Stimulated activated CD8-positive, alpha-beta memory T cell treated with anti-CD3 and anti-CD28 coated beads, Interleukin-12 subunit alpha, Interleukin-12 subunit beta, amount 100 ng/mL, for 24 hours (primary cell): ENCODE data around the gene COL6A6.
"Not testable (repeated sequence)": the region's sequence is repeated elsewhere in the genome, so short reads cannot be mapped to it uniquely, and the experiment has no call there.

Experiments
- DNase-seq: peaks from one replicate; pipeline ENCODE4 v3.0.0-alpha.2; 2020; ENCODE audit errors: extremely low read depth

The COL6A6 gene

DNA sequence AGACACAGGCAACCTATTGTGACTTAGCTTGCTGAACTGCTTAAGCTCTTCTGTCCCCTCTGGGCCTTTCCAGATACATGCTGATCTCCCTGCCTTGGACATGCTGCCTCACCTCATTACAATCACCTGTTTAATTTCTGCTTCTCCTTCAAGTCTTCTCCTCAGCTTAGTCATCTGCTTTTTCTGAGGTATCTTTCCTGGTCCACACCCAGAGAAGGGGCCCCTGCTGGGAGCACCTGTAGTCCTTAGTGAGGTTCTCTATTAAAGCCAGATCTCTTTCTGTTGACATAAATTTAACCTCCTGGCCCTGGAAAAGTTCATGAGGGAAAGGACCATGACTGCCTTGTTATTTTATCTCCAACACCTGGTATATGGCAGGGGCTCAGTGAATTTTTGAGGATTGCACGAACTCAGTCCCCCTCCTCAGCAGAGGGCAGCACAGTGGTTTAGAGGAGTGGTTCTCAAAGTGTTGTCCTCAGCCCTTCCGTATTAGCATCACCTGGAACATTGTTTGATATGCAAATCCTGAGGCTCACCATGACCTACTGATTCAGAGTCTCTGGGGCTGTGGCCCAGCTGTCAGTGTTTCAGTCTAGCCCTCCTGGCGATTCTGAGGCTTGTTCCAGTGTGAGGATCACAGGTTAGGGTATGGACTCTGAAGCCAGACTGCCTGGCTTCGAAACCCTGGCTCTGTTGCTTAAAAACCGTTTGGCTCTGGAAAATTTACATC is 12.7 kb downstream of the COL6A6 start:
- DNase-seq, result no peak

DNA sequence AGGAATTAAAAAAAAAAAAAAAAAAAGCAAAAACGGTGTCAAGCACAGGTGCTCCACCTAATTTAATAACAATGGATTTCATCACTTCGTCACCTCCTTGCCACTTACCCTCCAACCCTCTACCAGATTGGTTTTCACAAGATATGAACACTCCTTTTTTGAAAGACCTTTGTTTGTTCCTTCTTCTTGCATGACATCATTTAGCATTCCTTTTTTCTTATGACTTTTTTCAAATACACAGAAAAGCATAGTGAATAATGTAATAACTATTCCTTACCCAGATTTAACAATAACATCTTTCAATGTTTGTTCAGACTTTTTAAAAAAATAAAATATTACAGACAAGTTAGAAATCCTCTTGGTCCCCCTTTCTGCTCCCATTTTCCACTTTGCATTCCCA is 16.3 kb downstream of the COL6A6 start:
- DNase-seq, result no peak

DNA sequence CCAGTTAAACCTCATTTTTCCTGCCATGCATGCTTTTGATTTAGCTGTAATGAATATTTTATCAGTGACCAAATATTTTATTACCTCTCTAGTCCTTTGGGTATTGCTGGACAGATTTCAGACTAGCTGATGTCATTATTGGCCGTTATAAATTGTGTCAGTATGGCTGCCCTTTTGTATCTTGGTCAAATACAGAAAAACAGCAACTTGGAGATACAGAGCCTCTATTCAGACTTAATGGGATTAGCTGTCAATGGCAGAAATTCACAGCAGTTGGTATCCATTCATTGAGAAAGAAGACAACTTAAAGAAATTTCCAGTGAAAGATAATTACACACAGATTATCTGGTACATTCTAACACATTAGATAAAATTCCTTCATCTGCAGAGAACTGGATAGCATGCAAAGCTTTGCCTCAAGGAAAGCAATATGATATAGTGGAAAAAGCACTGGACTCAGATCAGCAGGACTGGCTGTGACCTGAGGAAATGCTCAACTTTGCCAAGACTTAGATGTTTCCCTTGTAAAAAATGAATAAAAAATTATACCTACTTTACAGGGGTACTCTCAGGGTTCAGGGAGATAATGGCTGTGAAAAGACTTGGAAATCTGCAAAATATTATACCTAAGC is 20.8 kb downstream of the COL6A6 start:
- no peak for DNase-seq

DNA sequence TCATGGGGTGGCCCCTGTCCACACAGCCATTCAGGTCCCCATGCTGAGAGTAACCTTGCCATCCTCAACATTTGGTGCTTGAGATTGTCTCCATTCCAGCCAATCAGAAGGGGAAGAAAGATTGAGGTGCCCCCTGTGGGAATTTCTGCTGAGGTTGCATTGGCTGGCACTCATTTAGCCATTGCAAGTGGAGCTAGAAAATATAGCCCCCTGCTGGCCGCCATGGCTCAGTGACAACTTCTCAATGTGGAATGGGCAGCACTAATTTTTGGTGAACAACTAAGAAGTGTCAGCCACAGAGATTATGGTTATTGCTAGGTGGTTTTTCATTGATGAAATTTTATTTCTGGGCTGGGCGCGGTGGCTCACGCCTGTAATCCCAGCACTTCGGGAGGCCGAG is 22.0 kb downstream of the COL6A6 start:
- peak; percentile 11 for DNase-seq

DNA sequence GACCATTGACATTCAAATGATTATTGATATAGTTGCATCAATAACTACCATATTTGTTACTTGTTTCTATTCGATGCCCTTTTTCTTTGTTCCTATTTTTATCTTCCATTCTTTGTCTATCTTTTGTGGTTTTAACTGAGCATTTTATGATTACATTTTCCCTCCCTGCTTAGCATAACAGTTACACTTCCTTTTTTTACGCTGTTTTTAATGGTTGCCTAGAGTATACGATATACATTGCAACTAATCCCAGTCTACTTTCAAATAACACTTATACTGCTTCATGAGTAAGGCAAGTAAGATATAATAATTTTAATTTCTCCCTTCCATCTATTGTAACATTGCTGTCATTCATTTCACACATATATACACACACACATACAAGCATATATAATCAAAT is 26.3 kb downstream of the COL6A6 start:
- no peak for DNase-seq

DNA sequence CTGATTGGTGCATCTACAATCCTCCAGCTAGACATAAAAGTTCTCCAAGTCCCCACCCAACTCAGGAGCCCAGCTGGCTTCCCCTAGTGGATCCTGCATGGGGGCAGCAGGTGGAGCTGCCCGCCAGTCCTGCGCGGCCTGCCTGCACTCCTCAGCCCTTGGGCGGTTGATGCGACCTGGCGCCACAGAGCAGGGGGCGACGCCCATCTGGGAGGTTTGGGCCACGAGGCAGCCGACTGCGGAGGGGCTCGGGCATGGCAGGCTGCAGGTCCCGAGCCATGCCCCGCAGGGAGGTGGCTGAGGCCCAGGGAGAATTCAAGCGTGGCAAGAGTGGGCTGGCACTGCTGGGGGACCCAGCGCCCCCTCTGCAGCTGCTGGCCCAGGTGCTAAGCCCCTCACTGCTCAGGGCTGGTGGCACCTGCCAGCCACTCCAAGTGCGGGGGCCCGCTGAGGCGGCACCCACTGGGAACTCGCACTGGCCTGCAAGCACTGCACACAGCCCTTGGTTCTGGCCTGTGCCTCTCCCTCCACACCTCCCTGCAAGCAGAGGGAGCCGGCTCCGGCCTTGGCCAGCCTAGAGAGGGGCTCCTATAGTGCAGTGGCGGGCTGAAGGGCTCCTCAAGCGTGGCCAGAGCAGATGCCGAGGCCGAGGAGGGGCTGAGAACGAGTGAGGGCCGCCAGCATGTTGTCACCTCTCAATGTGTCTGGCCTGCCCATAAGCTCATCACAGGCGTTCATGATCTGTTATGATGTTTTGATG is 30.1 kb downstream of the COL6A6 start:
- no peak for DNase-seq

DNA sequence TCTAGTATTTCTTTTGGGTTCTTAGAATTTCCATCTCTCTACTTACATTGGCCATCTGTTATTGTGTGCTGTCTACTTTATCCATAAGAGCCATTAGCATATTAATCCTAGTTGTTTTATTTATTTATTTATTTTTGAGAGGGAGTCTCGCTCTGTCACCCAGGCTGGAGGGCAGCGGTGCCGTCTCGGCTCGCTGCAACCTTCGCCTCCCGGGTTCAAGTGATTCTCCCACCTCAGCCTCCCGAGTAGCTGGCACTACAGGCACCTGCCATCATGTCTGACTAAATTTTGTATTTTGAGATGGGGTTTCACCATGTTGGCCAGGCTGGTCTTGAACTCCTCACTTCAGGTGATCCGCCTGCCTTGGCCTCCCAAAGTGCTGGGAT is 30.7 kb downstream of the COL6A6 start:
- not testable (repeated sequence) for DNase-seq

DNA sequence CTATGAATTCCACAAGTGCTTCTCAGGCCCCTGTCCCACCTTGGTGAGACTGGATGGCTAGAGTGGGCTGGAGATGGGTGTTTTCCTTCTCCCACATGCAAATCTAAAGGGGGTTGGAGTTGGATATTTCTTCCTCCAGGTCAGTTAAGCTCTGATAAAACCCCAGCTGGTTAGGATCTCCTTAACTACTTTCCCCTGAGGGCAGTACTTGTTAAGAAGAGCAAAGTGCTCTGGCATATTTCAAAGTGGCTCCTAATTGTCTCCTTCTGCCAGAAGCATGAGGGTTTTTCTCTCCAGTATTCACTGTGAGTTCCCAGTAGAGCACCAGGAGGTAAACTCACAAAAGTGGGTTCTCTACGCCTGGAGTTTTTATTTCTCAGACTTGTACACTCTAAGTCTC is 31.4 kb downstream of the COL6A6 start:
- DNase-seq, result no peak

DNA sequence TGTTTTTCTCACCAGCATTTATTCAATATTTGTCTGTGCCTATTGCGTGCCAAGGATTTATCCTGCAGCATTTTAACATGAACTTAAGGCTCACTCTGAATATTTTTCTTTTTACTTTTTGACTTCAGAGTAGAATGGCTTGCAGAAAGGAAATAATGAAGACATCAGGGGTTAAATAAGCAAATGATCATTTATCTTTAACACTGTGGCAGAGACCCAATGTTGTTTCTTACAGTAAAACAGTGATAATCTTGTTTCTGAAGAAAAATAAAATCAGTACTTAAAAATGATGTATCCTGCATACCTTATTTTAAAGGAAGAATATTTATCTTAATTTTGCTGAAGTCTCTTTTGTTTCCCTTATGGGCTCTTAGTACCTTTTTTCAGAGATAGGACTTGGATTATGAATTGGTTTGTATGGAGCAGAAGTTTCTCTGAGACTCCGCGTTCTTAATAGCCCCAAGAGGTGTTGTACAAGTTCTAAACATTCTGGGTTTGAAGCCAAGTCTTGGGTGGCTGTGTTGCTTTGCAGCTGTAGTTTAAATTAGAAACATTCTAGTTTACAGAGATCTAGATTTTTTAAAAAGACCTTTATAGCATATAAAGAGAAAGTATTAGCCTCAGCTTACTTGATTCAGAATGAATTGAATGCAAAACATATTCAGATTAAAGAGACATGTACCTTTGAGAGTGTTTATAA is 40.5 kb downstream of the COL6A6 start:
- DNase-seq, result no peak

DNA sequence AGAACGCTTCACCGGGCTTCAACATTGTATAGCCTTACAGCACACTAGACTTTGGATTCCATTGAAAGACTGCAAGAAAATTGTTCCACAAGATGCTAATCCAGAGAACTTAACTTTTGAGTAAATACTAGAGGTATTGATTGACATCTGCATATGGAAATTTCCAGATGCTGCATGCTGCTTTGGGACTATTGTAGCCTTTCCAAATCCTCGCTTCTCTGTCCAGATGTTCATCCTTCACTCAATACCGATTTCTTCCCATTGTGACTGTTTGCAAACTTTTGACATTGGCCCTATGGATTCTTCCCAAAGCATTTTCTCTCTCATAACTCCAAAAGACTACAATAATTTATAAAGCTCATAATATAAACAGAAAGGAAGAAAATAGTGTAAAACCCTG is 41.4 kb downstream of the COL6A6 start:
- no peak for DNase-seq

DNA sequence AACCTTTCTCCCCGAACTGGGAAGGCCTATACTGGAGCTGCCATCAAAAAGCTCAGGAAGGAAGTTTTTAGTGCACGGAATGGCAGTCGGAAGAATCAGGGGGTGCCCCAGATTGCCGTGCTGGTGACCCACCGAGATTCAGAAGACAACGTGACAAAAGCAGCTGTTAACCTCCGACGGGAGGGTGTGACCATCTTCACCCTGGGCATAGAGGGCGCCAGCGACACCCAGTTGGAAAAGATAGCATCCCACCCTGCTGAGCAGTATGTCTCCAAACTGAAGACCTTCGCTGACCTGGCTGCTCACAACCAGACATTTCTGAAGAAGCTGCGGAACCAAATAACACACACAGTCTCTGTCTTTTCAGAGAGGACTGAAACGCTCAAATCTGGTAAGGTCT is 48.2 kb downstream of the COL6A6 start:
- DNase-seq, result no peak
